Measurements from ENCODE around the gene SPATS1.

Gene SPATS1, protein sequence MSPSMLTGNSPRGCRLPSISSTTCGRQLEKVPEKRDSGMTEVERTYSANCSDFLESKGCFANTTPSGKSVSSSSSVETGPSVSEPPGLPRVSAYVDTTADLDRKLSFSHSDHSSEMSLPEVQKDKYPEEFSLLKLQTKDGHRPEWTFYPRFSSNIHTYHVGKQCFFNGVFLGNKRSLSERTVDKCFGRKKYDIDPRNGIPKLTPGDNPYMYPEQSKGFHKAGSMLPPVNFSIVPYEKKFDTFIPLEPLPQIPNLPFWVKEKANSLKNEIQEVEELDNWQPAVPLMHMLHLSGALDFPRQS

DNA sequence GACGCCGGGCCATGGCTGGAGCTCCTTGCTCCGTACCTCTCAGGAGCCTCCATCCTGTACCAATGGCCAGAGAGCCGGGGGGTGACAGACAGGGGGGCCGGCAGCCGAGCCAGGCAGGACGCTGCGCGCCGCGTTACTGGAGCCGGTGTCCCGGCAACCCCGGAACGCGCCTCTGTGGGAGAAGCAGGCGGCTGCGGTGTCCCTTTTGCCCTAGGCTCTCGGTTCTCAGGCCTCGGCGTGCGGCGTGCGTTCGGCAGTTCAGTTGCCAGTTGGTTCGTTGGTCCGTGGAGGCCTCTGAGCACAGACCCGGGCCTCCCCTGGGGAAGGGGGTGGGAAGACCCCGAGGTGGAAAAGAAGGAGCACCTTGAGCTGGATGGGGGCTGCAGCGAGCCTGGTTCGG, at the start of gene SPATS1:
Gene SPATS1, plus strand, starts transcription at position 162 of the 400 bp plus-strand sequence. CDS start 446 bp downstream, outside the sequence.
- no peak within 1 kb of the TSS for H3K4me3 ChIP-seq (ENCODE audit: low read depth, low read length)
- TF ChIP-seq, protein P1, sequence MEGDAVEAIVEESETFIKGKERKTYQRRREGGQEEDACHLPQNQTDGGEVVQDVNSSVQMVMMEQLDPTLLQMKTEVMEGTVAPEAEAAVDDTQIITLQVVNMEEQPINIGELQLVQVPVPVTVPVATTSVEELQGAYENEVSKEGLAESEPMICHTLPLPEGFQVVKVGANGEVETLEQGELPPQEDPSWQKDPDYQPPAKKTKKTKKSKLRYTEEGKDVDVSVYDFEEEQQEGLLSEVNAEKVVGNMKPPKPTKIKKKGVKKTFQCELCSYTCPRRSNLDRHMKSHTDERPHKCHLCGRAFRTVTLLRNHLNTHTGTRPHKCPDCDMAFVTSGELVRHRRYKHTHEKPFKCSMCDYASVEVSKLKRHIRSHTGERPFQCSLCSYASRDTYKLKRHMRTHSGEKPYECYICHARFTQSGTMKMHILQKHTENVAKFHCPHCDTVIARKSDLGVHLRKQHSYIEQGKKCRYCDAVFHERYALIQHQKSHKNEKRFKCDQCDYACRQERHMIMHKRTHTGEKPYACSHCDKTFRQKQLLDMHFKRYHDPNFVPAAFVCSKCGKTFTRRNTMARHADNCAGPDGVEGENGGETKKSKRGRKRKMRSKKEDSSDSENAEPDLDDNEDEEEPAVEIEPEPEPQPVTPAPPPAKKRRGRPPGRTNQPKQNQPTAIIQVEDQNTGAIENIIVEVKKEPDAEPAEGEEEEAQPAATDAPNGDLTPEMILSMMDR (IDR thresholded peaks at IDR 0.05; ENCODE audit: borderline replicate concordance, insufficient read depth, low read depth, low read length): no peak

DNA sequence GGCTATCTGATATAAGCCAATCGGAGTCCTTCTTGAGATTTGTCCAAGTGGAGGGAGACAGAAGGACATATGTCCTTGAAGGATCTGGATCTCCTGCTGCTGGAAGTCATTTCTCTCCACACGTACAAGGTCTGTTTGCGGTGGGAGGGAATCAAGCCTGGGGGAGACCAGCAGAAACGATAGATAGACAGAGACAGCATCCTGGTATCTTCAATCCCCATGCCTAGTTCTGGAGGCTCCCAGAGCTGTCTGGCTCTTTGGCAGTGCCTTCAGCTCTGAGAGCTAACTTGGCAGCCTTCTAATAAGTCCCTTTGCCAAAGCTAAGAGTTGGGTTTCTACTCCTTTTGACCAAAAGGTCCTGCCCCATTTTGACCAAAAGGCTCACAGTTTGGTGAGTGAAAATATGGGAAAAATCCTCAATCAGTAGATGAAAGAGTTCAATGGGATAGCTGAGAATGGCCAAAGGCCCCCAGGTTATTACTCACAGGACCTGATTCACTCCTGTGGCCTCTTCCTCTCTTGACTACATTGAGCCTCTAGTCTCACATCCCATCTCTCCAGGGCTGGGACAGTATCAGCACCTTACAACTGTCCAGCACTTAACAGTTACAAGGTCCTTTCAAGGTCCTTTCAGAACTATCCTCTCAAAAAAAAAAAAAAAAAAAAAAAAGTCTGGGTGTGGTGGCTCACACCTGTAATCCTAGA, 49.6 kb upstream of the SPATS1 start:
- H3K4me3 ChIP-seq (ENCODE audit: low read depth, low read length): no peak overlapping the region
- TF ChIP-seq, protein P1 (IDR thresholded peaks at IDR 0.05; ENCODE audit: borderline replicate concordance, insufficient read depth, low read depth, low read length): no peak

DNA sequence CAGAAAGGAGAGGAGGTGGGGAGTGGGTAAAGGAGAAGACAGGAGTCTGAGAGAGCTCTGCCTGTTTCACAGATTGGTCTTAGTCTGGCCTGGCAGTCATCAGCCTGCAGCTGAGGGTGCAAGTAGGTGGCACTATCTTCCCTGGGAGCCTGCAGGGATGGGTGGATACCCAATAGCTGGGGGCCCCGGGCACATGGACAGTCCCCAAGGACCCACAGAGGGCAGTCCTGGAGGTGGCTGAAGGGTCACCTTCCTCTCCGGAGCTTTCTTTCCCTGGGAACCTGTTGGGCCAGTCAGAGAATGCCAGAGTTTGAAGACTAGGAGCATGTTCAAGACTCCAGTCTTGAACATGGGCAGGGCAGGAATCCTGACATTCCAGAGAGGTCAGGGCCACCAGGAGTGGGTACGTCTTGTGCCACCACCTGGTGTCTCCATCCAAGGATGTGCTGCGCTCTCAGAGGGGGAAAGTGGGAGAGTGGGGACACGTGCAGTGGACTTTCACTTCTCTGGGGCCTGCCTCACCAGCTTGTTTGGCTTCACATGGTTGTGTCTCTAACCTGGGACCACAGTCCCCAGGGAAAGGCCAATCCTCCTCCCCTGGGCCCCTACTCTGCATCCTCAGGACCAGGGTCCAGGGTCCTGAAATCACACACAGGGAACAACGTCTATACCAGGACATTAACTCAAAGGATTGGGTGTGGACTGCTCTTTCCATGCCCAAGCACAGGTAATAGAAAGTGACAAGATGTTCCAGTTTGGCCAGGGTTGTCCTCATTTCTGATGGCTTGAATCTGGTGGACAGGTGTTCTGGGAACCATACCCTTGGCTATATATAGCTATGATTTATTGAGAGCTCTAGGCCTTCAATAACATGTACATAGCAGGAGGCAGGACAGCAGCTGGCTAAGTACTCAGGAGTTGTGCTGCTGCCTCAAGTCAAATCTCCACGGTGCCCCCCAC, 47.3 kb upstream of the SPATS1 start:
- TF ChIP-seq, protein P1 (IDR thresholded peaks at IDR 0.05; ENCODE audit: borderline replicate concordance, insufficient read depth, low read depth, low read length): no peak
- H3K4me3 ChIP-seq (ENCODE audit: low read depth, low read length): no peak overlapping the region

DNA sequence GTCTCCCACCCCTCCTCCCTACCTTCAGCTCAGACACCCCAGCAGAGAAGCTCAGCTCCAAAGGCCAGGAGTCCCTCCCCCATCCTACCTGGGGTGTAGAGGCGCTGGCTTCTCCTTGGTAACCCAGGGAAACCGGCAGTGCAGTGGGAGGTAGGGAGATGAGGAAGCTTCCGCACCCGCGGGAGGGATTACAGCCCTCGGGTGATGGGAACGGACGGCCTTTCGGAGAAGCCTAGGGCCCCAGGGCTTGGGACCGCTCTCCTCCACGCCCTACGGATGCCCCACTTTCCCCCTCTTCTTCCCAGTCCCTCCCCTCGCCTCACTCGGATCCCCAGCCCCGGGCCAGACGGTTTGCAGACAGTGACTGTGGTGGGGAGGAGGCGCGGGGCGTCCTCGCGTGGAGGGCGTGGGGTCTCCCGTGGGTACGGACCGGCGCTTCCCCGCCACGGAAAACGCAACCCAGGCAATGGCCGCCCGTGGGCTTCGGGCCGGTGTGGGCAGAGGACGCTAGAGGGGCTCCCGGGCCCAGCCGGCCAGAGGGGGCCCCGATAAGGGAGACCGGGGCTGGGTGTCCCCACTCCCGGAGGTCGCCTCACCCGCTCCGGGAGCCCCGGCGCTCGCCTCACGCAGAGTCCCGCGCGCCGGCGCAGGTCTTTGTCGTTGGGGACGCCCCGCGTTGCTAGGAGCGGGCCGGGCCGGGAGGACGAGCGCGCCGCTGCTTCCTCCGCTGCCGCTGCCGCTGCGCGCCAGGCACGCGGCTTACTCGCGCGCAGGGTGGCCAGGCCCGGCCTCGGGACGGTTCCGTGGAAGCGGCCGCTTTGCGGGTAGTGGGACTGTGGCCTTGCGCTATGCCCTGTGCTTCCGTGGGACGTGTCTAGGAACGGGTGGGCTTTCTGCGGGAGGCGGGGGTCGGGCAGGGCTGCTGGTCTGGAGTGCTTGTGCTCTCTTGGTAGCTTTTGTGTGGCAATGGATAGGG, 45.1 kb upstream of the SPATS1 start:
- no peak overlapping the region for H3K4me3 ChIP-seq (ENCODE audit: low read depth, low read length)
- TF ChIP-seq, protein P1 (IDR thresholded peaks at IDR 0.05; ENCODE audit: borderline replicate concordance, insufficient read depth, low read depth, low read length): no peak

DNA sequence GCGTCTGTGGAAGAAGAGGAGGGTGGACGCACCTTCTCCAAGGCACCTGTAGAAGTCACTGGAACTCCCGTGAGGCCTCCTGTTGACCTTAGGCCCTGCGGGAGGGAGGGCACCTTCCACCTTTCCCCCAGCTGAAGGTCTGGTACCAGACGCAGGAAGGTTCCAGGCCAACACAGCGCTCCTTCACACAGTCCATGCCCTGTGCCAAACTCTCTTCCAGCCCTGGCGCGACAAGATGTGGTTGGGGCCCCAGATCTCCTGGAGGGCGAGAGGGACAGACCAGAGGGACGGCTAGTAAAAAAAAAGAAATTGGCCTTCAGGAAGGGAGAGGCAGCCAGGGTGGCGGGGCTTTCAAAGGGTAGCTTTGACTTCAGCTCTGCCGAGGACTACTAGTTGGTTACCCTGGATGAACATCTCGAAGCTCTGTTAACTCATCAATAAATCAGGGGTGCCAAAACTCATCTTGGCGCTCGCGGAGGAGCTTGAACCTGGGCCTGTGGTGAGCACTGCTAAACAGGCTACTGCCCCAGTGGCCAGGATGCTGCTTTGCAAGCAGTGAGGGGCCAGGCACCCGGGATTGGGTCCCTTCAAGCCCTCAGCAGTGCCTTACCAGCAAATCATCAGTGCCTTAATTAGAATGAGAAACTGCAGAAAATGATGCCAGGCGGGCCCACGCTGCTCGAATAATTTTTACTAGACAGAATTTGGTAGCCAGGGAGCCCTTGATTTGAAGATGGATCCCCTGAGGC, 44.2 kb upstream of the SPATS1 start:
- H3K4me3 ChIP-seq (ENCODE audit: low read depth, low read length): no peak overlapping the region
- TF ChIP-seq, protein P1 (IDR thresholded peaks at IDR 0.05; ENCODE audit: borderline replicate concordance, insufficient read depth, low read depth, low read length): no peak
